Ovary (tissue), 9 donors: ENCODE measurements around the gene GNPTAB. TPM values are rescaled to one million over a fixed set of nuclear protein-coding genes. Genes with fewer than 3 reads are reported as not detected.

Experiments used
- DNase-seq, 5 donors: peaks; one replicate each; pipeline ENCODE4 v3.0.0-alpha.2; 2019 to 2020
- H3K27ac ChIP-seq, 2 donors: fragments of 200-600 bp; one replicate each; pipeline versions ENCODE4 v1.5.1 to v1.8.0; 2019 to 2022
- H3K27me3 ChIP-seq: fragments of 200-600 bp; one replicate; pipeline ENCODE4 v1.8.0; 2022
- H3K36me3 ChIP-seq: fragments of 200-600 bp; sonication (generic); one replicate; pipeline ENCODE4 v1.5.1; 2019
- H3K4me1 ChIP-seq: one replicate; pipeline ENCODE4 v1.8.1; 2013; ENCODE audit warnings: mild to moderate bottlenecking, moderate library complexity; ENCODE audit not compliant: insufficient read depth
- H3K4me3 ChIP-seq: fragments of 200-600 bp; sonication (generic); one replicate; pipeline ENCODE4 v1.5.1; 2017
- H3K9me3 ChIP-seq, 2 donors: fragments of 200-600 bp in 1 of 2; sonication (generic) in 1 of 2; one replicate each; pipeline versions ENCODE4 v1.5.1 to v1.8.1; 2013 to 2019; ENCODE audit warnings: mild to moderate bottlenecking in 1 of 2, moderate library complexity in 1 of 2
- CTCF ChIP-seq, 3 donors: fragments of 450-650 bp in 2 of 3; fragments of 200-600 bp in 1 of 3; IDR thresholded peaks; one replicate each; pipeline versions ENCODE4 v1.5.1 to v1.8.0; 2016 to 2022; ENCODE audit warnings: antibody characterized with exemption in 3 of 3, mild to moderate bottlenecking in 1 of 3
- EP300 ChIP-seq: sonication (generic); formaldehyde crosslinking; IDR thresholded peaks from one replicate; pipeline ENCODE4 v1.6.1; 2017; ENCODE audit warnings: antibody characterized with exemption
- POLR2A ChIP-seq: fragments of 450-650 bp; IDR thresholded peaks from one replicate; pipeline ENCODE4 v1.6.1; 2017; ENCODE audit warnings: antibody characterized with exemption, mild to moderate bottlenecking, moderate library complexity
- WGBS, 3 donors: extraction: QIAGEN DNeasy Blood & Tissue Kit in 1 of 3; methylation state at CpG; one replicate each; pipeline versions ENCODE4 v1.1.5 to v1.1.7; 2013 to 2017; 5-methylcytosine and 5-hydroxymethylcytosine counted together
- intact Hi-C, 4 donors: fragments of 100-400 bp; cut with DNase I; formaldehyde crosslinking; loops; one replicate each; pipeline versions ENCODE4 v1.11.0 to v1.15.1; 2022 to 2023
- polyA plus RNA-seq, 2 donors: library from polyadenylated mRNA; stranded (reverse); fragments of 200-250 nt in 1 of 2; fragments of 350-450 nt in 1 of 2; fragmentation: Illumina TruSeq in 1 of 2; extraction: RNeasy Lipid Tissue Mini Kit (QIAGEN cat#74804) in 1 of 2; gene quantifications; one replicate each; pipeline ENCODE4 v1.2.3, GENCODE V29; 2013 to 2014
- total RNA-seq, 7 donors: library from RNA; depleted of rRNA in 2 of 7; stranded (reverse); fragments of >200 nt in 2 of 7; fragmentation: NEBNext Ultra II Directional in 3 of 7; extraction: Animal tissue kit (Norgen Biotek cat#: 25700) in 3 of 7; gene quantifications; one replicate each; pipeline versions ENCODE4 v1.1.0 to v1.2.4, GENCODE V29; 2016 to 2023
- donor health status: DM: no; HTN: no; CAD: no; lungs with moderate emphysema.
- donor health status: DM: no; HTN: no; CAD: no.
- donor health status: Bipolar disorder and iron deficiency.
- donor health status: DM: yes; HTN: yes; CAD: no.
- donor health status: DM: no; HTN: no; CAD: no.
- donor health status: DM: yes; HTN: yes; CAD: no.

GNPTAB gene
- total and polyA plus RNA-seq, 9 donors = 7.1 to 24.2 (median 16.6) TPM

GRCh38 chr12:101768781-101769180 is 62.0 kb downstream of the GNPTAB start:
- H3K27me3 ChIP-seq = no peaks in the 10 kb centered on the region
- intact Hi-C loops = no loop called here
- H3K4me1 ChIP-seq = no peaks in the 10 kb centered on the region
- H3K36me3 ChIP-seq = no peaks in the 10 kb centered on the region
- 62 to 80% (median 62%) methylated on average over 2 of the region's 2 CpGs for WGBS, 3 donors
- no peak overlapping the region for H3K27ac ChIP-seq
- no peak for DNase-seq
- no peaks in the 10 kb centered on the region for H3K9me3 ChIP-seq
- no peak for TF ChIP-seq CTCF (IDR thresholded peaks at IDR 0.05)
- no peak for TF ChIP-seq EP300
- TF ChIP-seq POLR2A = no peak
- no peak overlapping the region for H3K4me3 ChIP-seq

DNA sequence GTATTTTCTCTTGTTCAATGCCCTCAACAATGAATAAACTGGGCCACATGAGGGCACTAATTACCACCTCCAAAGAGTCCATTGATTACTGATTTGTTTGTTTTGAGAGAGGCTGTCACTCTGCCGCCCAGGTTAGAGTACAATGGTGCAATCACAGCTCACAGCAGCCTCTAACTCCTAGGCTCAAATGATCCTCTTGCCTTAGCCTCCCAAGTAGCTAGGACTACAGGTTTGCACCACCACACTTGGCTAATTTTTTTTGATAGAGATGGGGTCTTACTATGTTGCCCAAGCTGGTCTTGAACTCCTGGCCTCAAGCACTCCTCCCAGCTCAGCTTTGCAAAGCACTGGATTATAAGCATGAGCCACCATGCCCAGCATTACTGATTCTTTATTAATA is 63.2 kb downstream of the GNPTAB start:
- intact Hi-C loops = no loop called here
- Histone ChIP-seq H3K9me3 (no peaks in the 10 kb centered on the region), H3K4me3 (no peak overlapping the region), H3K27me3 (no peaks in the 10 kb centered on the region), H3K4me1 (peaks cover 2% of the 10 kb centered on the region), H3K36me3 (no peaks in the 10 kb centered on the region), H3K27ac (no peak overlapping the region)
- TF ChIP-seq CTCF (IDR thresholded peaks at IDR 0.05) = no peak
- no peak for TF ChIP-seq EP300
- no peak for TF ChIP-seq POLR2A
- 96 to 100% (median 97%) methylated on average over 1 of the region's 1 CpG for WGBS, 3 donors
- DNase-seq = no peak

DNA sequence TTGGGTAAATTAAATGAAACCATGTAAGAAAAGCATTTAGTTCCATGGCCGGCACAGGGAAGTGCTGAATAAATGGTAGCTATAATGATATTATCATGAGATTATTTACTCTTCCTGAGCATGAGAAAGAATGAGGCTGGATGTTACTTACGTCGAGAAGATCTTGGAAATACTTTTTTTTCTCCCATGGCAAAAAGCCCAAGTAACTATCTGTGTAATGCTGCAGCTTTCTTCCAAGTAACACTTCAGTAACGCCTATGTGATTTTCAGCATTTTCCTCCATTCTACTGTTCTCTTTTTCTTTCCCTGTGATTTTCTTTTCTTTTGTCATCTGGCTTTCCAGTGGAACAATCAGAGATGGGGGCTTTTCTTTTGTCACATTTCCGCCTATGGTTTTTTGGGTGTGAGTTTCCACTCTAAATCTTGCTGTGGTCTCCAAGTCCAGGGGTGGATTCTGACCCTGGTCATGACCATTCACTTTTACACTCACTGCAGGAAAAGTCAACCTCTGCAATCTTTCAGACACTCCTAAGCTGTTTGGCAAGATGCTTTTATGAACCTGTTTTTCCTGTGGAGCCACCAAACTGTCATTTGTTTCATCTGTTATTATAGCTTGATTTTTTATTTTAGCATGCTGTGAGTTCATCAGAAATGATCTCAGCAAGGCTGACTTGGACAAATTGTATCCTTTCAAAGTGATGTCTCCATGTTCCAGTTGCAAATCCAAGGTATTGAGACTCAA is 66.5 kb downstream of the GNPTAB start:
- H3K9me3 ChIP-seq = no peaks in the 10 kb centered on the region
- H3K27me3 ChIP-seq = no peaks in the 10 kb centered on the region
- H3K4me1 ChIP-seq = peaks cover 2% of the 10 kb centered on the region
- intact Hi-C loops = no loop called here
- no peaks in the 10 kb centered on the region for H3K36me3 ChIP-seq
- 28 to 35% (median 34%) methylated on average over 5 of the region's 5 CpGs for WGBS, 3 donors
- no peak overlapping the region for H3K27ac ChIP-seq
- no peak overlapping the region for H3K4me3 ChIP-seq
- TF ChIP-seq POLR2A (no peak), EP300 (no peak), CTCF (IDR thresholded peaks at IDR 0.05) (no peak)
- DNase-seq = no peak

DNA sequence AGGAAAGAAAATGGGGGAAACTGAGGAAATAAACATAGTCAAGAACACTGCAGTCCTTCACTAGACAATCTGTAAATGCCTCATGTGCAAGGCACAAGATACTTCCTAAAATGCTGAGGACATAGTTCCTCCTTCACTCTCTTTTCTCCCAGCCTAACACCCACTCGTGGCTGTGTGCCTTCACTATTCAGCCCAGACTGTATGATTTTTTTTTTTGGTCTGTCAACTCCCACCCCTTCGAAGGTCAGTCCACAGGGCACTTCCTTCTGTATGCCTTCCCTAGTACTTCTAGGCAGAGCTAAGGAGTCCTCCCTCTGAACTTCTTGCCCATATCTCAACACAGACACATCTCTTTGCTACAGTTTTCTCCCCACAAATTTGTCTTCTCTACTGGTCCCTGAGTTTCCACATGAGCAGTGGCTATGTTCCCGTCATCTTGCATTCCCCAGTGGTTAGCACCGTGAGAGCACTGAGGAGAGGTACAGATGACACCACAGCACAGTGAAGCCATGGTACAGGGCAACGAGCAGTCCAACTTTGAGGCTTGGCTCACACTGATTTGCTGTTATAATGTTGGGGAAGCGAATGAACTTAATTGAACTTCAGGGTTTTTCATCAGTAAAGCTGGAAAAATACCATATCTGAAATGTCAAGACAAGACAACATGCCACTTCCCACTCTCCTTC is 67.4 kb downstream of the GNPTAB start:
- WGBS, 3 donors = 71 to 75% (median 73%) methylated on average over 6 of the region's 6 CpGs
- TF ChIP-seq CTCF (IDR thresholded peaks at IDR 0.05) = no peak
- TF ChIP-seq POLR2A = no peak
- no peak for TF ChIP-seq EP300
- Histone ChIP-seq H3K4me3 (no peak overlapping the region), H3K27me3 (no peaks in the 10 kb centered on the region), H3K36me3 (no peaks in the 10 kb centered on the region), H3K4me1 (peaks cover 2% of the 10 kb centered on the region), H3K9me3 (no peaks in the 10 kb centered on the region), H3K27ac (no peak overlapping the region)
- intact Hi-C loops = no loop called here
- no peak for DNase-seq
